SK-N-SH (cell line): ENCODE data around the gene PODXL. TPM values are rescaled to one million over a fixed set of nuclear protein-coding genes. Genes with fewer than 3 reads are reported as not detected.

Source experiments
- CTCF ChIA-PET: fragments of 300-600, 350-600 bp; formaldehyde crosslinking; extraction: SDS; loops from one replicate; lab custom pipeline; 2021; lab: Yijun Ruan, JAX
- POLR2A ChIA-PET: fragments of 350-600 bp; sonication (Branson Sonifier 250); formaldehyde crosslinking; extraction: SDS; loops from one replicate; lab custom pipeline; 2020; ENCODE audit warnings: antibody characterized with exemption, inconsistent platforms; lab: Yijun Ruan, JAX
- DNase-seq: peaks from one replicate; pipeline ENCODE4 v3.0.0; 2012
- H2AFZ ChIP-seq: fragments of 200-600 bp; sonication (generic); 2 replicates; pipeline ENCODE4 v1.8.1; 2016; ENCODE audit warnings: antibody characterized with exemption, mild to moderate bottlenecking, low read depth
- H3F3A ChIP-seq: fragments of 200-600 bp; sonication (generic); replicated peaks from 2 replicates; pipeline ENCODE3; 2016; ENCODE audit warnings: antibody characterized with exemption, mild to moderate bottlenecking; ENCODE audit not compliant: insufficient read depth
- H3K27ac ChIP-seq, 2 experiments: fragments of 200-500 bp in 1 of 2; fragments of 200-600 bp in 1 of 2; sonication (Bioruptor generic) in 1 of 2; sonication (generic), shearing (Covaris generic) in 1 of 2; 2 replicates each; pipeline versions ENCODE4 v1.5.1 to v1.6.1; 2014 to 2016; ENCODE audit warnings: low read depth in 2 of 2, inconsistent platforms in 1 of 2, low read length in 1 of 2, mild to moderate bottlenecking in 1 of 2, mixed read lengths in 1 of 2
- H3K27me3 ChIP-seq: fragments of 200-600 bp; sonication (generic), shearing (Covaris generic); 2 replicates; pipeline ENCODE4 v1.6.1; 2016; ENCODE audit warnings: mixed run types; ENCODE audit not compliant: insufficient read depth
- H3K36me3 ChIP-seq, 2 experiments: fragments of 200-500 bp in 1 of 2; fragments of 200-600 bp in 1 of 2; sonication (Bioruptor generic) in 1 of 2; sonication (generic) in 1 of 2; replicated peaks in 1 of 2; 2 replicates each; pipeline versions ENCODE3 to v1.5.1; 2014 to 2016; ENCODE audit warnings: low read length in 1 of 2, mild to moderate bottlenecking in 1 of 2; ENCODE audit not compliant: insufficient read depth in 2 of 2, control insufficient read depth in 1 of 2
- H3K4me1 ChIP-seq, 2 experiments: fragments of 200-500 bp in 1 of 2; fragments of 200-600 bp in 1 of 2; sonication (Bioruptor generic) in 1 of 2; sonication (generic), shearing (Covaris generic) in 1 of 2; 2 replicates each; pipeline versions ENCODE4 v1.5.1 to v1.6.1; 2014 to 2016; ENCODE audit warnings: low read depth in 1 of 2, low read length in 1 of 2, mixed run types in 1 of 2; ENCODE audit not compliant: insufficient read depth in 2 of 2, control insufficient read depth in 1 of 2
- H3K4me2 ChIP-seq: fragments of 200-600 bp; sonication (generic), shearing (Covaris generic); 2 replicates; pipeline ENCODE4 v1.6.1; 2017; ENCODE audit warnings: mixed run types
- H3K4me3 ChIP-seq, 2 experiments: fragments of 200-500 bp in 1 of 2; fragments of 200-600 bp in 1 of 2; sonication (Bioruptor generic) in 1 of 2; sonication (generic), shearing (Covaris generic) in 1 of 2; 2 replicates each; pipeline versions ENCODE4 v1.5.1 to v1.8.1; 2014 to 2016; ENCODE audit warnings: low read depth in 2 of 2, inconsistent platforms in 1 of 2, low read length in 1 of 2, mild to moderate bottlenecking in 1 of 2, mixed read lengths in 1 of 2, moderate library complexity in 1 of 2
- H3K79me2 ChIP-seq: fragments of 200-600 bp; sonication (generic); 2 replicates; pipeline ENCODE4 v1.8.1; 2017; ENCODE audit warnings: mild to moderate bottlenecking; ENCODE audit not compliant: insufficient read depth
- H3K9ac ChIP-seq: fragments of 200-600 bp; sonication (generic); 2 replicates; pipeline ENCODE4 v1.6.1; 2017; ENCODE audit warnings: mixed run types
- H3K9me2 ChIP-seq: fragments of 200-600 bp; sonication (generic); 2 replicates; pipeline ENCODE4 v1.6.1; 2017; ENCODE audit warnings: mixed run types
- H3K9me3 ChIP-seq: fragments of 200-600 bp; sonication (generic); 2 replicates; pipeline ENCODE4 v1.6.1; 2017; ENCODE audit warnings: mixed run types, mild to moderate bottlenecking, moderate library complexity
- H4K20me1 ChIP-seq: fragments of 200-600 bp; sonication (generic); 2 replicates; pipeline ENCODE4 v1.6.1; 2017; ENCODE audit warnings: mild to moderate bottlenecking, mixed run types; ENCODE audit not compliant: insufficient read depth
- FOSL2 ChIP-seq: IDR thresholded peaks from 2 replicates; pipeline ENCODE4 v1.4.0; 2012; ENCODE audit warnings: low read depth, mild to moderate bottlenecking, moderate library complexity, borderline replicate concordance
- NFIC ChIP-seq: IDR thresholded peaks from 2 replicates; pipeline ENCODE4 v1.4.0; 2012; ENCODE audit warnings: borderline replicate concordance
- RXRA ChIP-seq: IDR thresholded peaks from 2 replicates; pipeline ENCODE4 v1.4.0; 2012; ENCODE audit warnings: low read depth, mild to moderate bottlenecking, borderline replicate concordance
- WGBS: methylation state at CpG from one replicate; pipeline ENCODE4 v1.1.6; 2017; ENCODE audit warnings: low lambda C conversion rate; 5-methylcytosine and 5-hydroxymethylcytosine counted together
- polyA plus RNA-seq, 3 experiments: library from polyadenylated mRNA; depleted of rRNA; stranded (reverse); fragments of >200 nt; gene quantifications; 2 replicates each; pipeline ENCODE4 v1.2.3, GENCODE V29; 2012
- TF ChIP-seq, protein P1 (sequence below): IDR thresholded peaks from 2 replicates; pipeline ENCODE4 v1.4.0; 2012; ENCODE audit warnings: low read depth, borderline replicate concordance
- TF ChIP-seq, protein P2 (sequence below): fragments of 150-350 bp; IDR thresholded peaks from 2 replicates; pipeline ENCODE4 v1.6.1; 2017; ENCODE audit warnings: antibody characterized with exemption, low read length, low read depth, borderline replicate concordance
- TF ChIP-seq, protein P3 (sequence below): IDR thresholded peaks from 2 replicates; pipeline ENCODE4 v1.4.0; 2012; ENCODE audit warnings: low read depth, borderline replicate concordance
- TF ChIP-seq, protein P4 (sequence below): IDR thresholded peaks from 2 replicates; pipeline ENCODE4 v1.6.1; 2012; ENCODE audit warnings: mild to moderate bottlenecking, low read depth, low read length, moderate library complexity

The PODXL gene
- polyA plus RNA-seq, 1 of the 3 experiments (the other 2 are of a cell fraction) = 76.1 TPM

GRCh38 chr7:131509781-131510180, 46.6 kb downstream of the PODXL start:
- peaks cover 87% of the 10 kb centered on the region for H3K79me2 ChIP-seq
- WGBS = 91% methylated on average over 8 of the region's 8 CpGs
- TF ChIP-seq NFIC = no peak
- TF ChIP-seq, protein P1, sequence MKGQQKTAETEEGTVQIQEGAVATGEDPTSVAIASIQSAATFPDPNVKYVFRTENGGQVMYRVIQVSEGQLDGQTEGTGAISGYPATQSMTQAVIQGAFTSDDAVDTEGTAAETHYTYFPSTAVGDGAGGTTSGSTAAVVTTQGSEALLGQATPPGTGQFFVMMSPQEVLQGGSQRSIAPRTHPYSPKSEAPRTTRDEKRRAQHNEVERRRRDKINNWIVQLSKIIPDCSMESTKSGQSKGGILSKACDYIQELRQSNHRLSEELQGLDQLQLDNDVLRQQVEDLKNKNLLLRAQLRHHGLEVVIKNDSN = no peak
- TF ChIP-seq, protein P2, sequence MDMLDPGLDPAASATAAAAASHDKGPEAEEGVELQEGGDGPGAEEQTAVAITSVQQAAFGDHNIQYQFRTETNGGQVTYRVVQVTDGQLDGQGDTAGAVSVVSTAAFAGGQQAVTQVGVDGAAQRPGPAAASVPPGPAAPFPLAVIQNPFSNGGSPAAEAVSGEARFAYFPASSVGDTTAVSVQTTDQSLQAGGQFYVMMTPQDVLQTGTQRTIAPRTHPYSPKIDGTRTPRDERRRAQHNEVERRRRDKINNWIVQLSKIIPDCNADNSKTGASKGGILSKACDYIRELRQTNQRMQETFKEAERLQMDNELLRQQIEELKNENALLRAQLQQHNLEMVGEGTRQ = no peak
- no peak overlapping the region for H2AFZ ChIP-seq
- H3K27me3 ChIP-seq = no peaks in the 10 kb centered on the region
- peaks cover 4 to 10% of the 10 kb centered on the region in 2 experiments; a peak in 2 of 4 replicates for H3K4me1 ChIP-seq
- H3K9ac ChIP-seq = no peak overlapping the region
- no peak for DNase-seq
- H3K4me2 ChIP-seq = no peak overlapping the region
- ChIA-PET CTCF (interaction anchor here (1.0 to 15.5 kb wide), 6 partner anchors 15 to 614 kb away, joined by 3 to 291 read pairs (median 80); partner anchors contain the start of gene PODXL), POLR2A (no interaction called here)
- H4K20me1 ChIP-seq = peaks cover 90% of the 10 kb centered on the region
- no peak overlapping the region for H3K4me3 ChIP-seq
- H3K36me3 ChIP-seq = peaks cover 23 to 52% of the 10 kb centered on the region in 2 experiments
- H3K9me2 ChIP-seq = no peaks in the 10 kb centered on the region
- no peak overlapping the region for H3K27ac ChIP-seq
- H3K9me3 ChIP-seq = no peaks in the 10 kb centered on the region
- H3F3A ChIP-seq = peaks cover 72% of the 10 kb centered on the region

DNA sequence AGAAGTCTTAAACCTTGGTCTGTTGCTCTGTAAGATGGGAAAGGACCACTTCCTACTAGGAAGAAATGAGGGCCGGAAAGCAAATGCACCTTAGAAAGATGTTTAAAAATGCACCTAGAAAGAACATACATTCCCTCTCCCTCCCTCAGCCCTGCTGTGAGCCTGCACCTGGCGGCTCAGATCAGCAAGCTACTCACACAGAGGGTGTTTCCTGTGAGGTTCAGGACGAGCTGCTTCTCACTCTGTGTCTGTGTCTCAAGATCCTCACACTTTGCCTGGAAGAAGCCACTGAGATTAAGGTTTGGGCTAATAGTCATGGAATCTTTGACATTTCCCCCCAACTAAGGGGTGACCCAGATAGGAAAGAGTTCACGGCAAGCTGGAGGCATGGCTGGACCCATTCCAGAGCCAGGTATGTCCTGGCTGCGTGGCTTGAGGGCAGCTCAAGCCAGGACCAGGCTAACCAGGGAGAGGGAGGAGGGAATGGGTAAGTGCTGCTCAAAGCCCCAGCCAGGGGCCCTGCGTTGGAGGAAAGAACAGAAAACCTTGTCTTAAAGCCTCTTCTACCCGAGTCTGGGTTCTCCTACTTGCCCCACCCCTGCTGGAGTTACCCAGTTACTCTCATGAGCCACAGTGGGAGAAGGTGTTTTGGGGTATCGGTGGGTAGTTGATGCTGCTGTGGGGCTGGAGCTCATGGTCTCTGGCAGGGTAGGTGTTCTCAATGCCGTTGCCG, 47.5 kb downstream of the PODXL start:
- Histone ChIP-seq H3K79me2 (peaks cover 86% of the 10 kb centered on the region), H3K9me3 (no peaks in the 10 kb centered on the region), H3K4me3 (no peak overlapping the region), H3K4me1 (peaks cover 4 to 16% of the 10 kb centered on the region in 2 experiments; a peak in 2 of 4 replicates), H4K20me1 (peaks cover 90% of the 10 kb centered on the region), H3K36me3 (peaks cover 31 to 55% of the 10 kb centered on the region in 2 experiments), H3K27me3 (no peaks in the 10 kb centered on the region), H3K4me2 (no peak overlapping the region), H3K9ac (no peak overlapping the region), H3F3A (peaks cover 70% of the 10 kb centered on the region), H2AFZ (no peak overlapping the region), H3K9me2 (no peaks in the 10 kb centered on the region), H3K27ac (peak overlapping the region in 1 of 2 experiments; percentile 9; a peak in 1 of 4 replicates)
- whole genome bisulfite sequencing = 92% methylated on average over 10 of the region's 10 CpGs
- POLR2A ChIA-PET = interaction anchor here (1.1 kb wide), 1 partner anchor 146 kb away, joined by 3 read pairs; no protein-coding TSS in a partner anchor
- no peak for DNase-seq
- TF ChIP-seq FOSL2 = no peak
- TF ChIP-seq RXRA = no peak
- TF ChIP-seq, protein P3, sequence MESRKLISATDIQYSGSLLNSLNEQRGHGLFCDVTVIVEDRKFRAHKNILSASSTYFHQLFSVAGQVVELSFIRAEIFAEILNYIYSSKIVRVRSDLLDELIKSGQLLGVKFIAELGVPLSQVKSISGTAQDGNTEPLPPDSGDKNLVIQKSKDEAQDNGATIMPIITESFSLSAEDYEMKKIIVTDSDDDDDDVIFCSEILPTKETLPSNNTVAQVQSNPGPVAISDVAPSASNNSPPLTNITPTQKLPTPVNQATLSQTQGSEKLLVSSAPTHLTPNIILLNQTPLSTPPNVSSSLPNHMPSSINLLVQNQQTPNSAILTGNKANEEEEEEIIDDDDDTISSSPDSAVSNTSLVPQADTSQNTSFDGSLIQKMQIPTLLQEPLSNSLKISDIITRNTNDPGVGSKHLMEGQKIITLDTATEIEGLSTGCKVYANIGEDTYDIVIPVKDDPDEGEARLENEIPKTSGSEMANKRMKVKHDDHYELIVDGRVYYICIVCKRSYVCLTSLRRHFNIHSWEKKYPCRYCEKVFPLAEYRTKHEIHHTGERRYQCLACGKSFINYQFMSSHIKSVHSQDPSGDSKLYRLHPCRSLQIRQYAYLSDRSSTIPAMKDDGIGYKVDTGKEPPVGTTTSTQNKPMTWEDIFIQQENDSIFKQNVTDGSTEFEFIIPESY = no peak
- TF ChIP-seq, protein P4, sequence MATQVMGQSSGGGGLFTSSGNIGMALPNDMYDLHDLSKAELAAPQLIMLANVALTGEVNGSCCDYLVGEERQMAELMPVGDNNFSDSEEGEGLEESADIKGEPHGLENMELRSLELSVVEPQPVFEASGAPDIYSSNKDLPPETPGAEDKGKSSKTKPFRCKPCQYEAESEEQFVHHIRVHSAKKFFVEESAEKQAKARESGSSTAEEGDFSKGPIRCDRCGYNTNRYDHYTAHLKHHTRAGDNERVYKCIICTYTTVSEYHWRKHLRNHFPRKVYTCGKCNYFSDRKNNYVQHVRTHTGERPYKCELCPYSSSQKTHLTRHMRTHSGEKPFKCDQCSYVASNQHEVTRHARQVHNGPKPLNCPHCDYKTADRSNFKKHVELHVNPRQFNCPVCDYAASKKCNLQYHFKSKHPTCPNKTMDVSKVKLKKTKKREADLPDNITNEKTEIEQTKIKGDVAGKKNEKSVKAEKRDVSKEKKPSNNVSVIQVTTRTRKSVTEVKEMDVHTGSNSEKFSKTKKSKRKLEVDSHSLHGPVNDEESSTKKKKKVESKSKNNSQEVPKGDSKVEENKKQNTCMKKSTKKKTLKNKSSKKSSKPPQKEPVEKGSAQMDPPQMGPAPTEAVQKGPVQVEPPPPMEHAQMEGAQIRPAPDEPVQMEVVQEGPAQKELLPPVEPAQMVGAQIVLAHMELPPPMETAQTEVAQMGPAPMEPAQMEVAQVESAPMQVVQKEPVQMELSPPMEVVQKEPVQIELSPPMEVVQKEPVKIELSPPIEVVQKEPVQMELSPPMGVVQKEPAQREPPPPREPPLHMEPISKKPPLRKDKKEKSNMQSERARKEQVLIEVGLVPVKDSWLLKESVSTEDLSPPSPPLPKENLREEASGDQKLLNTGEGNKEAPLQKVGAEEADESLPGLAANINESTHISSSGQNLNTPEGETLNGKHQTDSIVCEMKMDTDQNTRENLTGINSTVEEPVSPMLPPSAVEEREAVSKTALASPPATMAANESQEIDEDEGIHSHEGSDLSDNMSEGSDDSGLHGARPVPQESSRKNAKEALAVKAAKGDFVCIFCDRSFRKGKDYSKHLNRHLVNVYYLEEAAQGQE = no peak
- CTCF ChIA-PET = interaction anchor here (0.6 to 15.5 kb wide), 41 partner anchors 12 to 626 kb away, joined by 3 to 291 read pairs (median 4); no protein-coding TSS in a partner anchor
